Activated CD4-positive, CD25-positive, alpha-beta regulatory T cell (primary cell): ENCODE data around the gene RANBP1.

Experiments
- DNase-seq, 4 experiments: peaks; one replicate each; lab custom pipeline; 2025; lab: John Stamatoyannopoulos, UW

RANBP1 gene

DNA sequence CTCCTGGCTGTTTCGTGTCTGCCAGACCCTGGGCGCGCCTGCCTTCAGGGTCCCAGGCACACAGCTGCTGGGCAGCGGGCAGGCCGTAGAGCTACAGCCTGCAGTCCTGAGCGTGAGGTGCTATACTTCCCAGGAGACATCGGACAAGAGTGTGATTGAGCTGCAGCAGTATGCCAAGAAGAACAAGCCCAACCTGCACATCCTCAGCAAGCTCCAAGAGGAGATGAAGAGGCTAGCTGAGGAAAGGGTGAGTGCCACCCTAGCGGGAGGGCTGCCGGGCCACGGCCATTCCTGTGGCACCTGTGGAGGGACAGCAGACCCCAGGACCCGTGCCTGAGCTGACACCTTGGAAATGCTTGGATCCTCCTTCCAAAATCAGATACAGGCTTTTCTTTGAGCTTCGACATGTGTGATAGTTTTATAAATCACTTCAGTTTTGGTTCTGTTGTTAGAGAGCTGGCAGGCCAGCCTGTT is 7.1 kb upstream of the RANBP1 start:
- DNase-seq: no peak

DNA sequence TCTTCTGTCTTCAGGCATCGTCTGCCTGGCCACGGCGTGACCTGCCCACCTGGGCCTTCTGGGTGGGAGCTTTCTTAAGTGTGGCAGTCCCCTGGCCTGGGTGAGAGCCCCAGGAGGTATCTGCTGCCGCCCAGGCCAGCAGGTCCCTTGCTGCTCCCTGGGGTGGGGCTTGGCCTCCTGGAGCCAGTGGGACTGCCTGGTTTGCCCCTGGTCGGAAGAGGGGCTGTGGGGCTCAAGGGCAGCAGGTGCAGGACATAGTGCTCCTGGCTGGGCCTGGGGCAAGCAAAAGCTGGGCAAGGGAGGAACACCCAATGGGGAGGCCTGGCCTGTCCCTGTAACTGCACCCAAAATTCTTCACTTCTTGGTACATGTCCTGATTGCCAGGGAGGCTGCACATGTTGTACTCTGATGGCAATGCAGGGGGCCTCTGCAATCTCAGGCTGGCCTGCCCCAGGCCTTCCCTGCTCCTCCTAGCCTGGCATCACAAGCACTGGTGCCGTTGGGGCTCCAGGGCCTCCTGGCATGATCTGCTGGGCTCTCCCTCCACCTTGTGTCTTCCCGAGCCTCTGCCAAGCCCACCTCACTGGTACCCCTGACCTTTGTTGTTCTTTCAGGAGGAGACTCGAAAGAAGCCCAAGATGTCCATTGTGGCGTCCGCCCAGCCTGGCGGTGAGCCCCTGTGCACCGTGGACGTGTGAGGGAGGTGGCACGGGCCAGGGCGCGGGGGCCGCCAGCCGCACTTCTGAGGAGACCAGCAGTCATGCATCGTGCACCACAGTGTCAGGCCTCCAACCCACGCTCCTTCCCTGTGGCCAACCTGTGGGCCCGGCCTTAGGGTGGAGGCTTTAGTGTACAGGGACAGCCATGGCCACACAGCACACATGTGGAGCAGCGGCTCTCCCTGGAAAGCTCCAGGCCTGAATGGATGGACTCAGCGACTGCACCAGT is 6.2 kb upstream of the RANBP1 start:
- DNase-seq: no peak

DNA sequence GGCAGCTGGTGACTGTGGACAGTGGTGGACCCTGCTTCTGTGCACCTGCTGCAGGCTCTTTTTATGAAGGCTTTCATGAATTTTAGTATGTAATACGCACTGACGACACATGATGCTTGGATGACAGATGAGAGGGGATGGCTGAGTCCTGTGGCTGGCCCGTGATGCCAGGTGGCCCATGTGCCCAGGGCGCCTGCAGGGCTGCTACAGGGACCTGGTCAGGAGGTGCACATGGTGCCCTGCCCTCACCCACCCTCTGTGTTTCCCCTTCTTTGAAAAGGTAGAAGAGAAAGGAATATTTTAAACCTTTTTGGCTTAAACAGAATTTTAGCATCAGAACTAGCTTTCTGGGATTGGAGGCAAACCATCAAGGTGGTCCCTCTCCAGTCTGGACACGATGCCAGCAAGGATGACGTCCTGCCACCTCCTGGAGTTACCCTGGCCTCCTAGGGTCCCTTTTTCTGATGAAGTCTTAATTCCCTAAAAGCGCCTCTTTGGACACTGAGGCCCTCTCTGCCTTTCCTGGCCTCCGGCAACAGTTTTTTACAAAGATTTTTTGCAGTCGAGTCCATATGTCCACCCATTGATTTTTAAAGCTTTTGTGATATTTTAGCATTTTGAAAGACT is 5.4 kb upstream of the RANBP1 start:
- no peak for DNase-seq

DNA sequence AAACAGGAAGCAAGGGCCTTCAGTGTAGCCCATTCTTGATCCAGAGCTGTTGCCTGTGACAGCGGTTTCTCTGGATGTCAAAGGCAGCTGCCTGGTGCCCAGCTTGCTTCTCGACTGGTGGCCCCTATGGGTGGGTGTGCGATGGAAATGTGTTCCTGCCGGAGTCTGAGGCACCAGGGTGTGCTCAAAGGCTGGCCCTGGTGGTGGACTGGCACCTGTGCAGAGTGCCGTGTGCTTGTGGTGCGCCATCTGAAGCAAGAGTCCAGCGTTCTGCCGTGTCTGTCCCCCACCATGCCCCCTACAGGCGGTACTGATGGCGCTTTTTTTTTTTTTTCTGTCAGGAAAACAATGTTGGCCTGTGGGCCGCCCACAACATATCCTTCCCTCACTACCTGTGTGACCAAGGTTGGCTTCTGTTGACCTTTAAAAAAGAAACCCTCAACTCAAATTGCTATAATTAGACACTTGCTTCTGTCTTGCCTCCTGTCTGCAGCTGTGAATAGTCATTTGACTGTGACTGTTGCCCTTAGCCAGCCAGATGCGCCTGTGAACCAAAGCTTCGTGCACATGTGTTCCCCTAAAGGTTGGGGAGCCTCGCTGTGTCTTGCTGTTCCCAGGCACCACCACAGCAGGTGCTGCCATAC is 4.7 kb upstream of the RANBP1 start:
- peak in 1 of 4 experiments; percentile 25 for DNase-seq

DNA sequence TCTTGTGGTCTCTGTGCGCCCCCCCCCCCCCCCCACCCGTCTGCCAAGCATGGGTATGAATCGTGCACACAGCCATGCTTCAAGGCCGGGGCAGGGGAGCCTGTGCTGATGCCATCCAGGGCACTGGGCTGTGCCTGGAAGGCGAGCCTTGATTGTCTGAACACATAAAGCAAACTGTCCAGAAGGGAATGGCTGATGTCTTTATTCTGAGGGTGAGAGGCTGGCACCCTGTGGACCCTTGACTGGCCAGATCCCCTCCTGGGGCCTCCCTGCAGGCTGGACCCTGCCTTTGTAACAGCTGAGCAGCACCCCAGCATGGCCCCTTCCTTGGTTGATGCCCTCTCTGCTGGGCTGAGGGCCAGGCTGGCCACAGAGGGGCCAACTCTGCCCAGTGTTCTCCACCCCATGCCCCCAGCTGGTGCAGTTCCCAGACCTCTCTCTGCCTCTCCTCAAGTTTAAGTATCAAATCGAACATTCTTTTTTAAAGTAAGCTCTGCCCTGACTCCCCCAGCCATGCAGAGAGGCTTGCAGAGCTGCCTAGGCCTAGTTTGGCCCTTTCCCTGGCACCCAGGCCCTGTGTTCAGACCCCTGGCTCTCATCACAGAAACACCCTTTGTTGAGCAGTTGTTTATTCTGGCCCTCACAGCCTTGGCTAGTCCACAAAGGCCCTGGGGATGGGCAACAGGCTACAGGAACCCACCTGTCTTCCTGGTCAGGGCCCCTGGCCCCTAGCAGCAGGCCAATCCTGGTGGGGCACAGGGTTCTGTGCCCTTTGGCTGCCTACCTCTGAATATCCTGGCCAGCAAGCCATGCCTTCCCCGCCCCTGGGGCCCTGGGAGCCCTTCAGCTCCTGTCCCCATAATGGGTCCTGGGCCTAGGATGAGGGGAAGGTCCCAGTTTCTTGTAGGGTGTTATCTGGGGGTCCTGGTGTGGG is 3.9 kb upstream of the RANBP1 start:
- no peak for DNase-seq

DNA sequence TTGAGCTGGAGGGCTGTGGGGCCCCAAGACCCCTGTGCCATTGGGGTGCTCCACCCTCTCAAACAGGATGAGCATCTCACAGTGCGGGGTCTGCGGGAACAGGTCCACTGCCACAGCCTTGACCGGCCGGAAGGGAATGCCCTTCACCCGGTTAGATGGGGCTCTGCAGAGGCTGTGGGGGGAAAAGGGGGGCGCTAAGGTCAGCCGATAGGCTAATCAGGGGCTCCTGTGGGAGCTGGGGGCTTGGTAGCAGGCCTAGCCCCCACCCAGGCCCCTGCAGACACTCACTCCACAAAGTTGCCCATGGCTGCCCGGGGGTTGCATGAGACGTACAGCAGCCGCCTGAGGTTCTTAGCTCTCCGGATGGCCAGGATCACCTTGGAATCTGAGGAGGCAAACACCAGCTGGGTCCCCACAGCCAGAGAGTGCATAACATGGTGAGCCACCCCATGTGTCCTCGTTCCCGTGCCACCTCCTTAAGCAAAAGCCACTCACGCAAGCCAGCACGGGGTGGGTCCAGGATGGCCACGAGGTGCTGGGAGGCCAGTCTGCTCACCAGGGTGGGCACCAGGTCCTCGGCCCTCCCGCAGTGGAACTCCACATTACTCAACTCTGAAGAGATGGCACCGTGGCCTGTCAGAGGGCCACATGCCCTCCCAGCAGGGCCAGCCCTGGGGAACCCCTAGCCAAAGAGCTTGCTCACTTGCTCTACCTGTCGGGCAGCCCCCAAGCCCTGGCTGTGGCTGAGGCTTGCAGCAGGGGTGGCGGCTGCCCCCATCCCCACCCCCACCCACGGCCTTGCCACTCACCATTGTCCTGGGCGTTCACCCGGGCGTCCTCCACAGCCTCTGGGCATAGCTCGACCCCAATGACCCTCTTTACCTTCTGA is 3.0 kb upstream of the RANBP1 start:
- no peak for DNase-seq

DNA sequence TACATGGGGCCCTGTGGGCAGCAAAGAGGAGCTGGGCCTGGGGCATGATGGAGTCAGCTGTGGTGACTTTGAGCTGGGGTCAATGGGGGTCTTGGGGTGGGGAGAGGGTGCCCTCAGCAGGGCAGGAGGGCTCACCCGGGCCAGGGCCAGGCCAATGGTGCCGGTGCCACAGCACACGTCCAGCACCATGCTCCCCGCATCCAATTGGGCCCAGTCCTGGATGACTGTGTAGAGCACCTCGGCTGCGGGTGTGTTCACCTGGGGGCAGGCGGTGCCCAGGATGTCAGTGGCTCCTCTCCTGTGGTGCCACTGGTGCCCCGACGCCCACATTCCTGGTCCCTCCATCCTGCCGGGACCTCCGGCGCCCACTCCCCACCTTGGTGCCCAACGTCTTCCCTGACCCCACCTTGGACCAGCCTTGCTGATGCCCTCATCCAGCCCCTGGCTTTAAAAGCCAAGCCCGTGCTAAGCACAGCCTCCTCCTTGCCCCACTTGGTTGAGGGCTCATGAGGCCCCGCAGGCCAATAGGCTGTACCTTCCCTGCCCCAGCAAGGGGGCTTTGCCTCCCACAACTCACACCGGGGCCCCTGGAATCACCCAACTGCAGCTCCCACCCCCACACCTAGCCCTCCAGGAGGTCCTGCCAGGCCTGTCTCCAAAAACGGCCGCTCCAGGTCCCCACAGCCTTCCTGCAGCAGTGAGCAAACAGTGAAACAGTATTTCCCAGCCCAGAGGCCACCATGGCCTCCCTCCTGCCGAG is 2.2 kb upstream of the RANBP1 start:
- DNase-seq: no peak

DNA sequence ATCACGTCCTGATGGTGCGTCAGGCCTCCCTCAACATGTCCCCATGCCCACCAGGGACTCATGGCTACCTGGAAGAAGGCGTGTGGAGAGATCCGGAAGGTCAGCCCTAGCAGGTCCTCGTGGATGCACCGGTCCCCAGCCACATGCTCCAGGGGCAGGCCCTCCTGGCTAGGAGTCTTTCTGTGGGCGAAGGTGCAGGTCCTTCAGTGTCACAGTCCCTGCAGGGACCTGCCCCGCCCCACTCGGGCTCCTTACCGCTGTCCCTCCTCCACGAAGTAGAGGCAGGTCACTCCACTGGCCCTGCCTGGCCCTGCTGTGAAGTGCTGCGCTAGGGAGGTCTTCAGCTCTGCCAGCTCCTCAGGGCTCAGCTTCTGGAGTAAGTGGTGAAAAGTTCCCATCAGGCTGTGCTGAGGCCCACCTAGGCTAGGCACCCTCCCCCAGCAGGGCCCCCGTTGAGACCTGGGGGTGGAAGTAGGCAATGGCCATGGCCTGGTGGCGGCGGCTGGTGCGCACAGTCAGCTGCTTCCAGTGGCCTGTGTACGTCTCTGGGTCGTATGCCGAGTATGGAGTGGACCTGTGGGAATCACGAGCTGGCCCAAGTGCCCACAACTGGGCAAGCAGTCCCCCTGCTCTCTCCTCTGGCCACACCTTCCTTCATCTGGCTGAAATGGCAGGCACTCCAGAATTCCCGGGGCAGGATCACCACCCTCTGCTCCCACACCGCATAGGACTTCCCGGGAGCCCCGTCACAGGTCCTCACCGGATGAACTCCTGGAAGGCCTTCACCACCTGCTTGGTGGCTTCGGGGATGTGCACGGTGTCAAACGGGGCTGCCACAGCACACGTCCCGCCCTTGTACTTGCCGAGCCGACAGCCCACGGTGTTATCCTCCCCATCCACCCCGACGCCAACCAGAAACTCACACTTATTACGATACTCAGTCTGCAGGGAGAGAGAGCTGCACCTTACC is 1.1 kb upstream of the RANBP1 start:
- DNase-seq: no peak

DNA sequence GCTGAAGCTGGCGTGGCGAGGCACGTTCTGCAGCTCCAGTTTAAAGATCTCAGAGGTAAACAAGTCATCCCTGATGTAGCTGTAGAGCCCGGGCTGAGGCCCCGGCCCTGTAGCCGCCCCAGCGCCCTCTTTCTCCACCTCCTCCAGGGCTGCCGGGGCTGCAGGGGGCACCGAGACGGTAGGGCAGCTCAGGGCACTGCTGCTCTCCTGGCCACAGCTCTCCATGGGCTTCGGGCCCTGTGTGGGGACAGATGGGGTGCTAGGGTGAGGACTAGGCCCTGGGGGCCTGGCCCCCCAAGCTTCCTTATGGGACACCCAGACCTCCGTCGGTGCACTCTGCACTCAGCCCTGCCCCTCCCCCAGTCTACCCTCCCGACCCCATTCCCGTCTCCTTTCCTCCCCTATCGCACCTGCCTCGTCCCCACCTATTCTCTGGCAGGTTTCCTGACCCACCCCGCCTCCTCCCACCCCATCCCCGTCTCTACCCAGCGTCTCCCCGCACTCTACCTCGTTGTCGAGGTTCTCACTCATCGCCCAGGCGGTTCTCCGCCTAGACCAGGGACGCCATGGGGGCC is 559 bp downstream of the RANBP1 start:
- no peak for DNase-seq

DNA sequence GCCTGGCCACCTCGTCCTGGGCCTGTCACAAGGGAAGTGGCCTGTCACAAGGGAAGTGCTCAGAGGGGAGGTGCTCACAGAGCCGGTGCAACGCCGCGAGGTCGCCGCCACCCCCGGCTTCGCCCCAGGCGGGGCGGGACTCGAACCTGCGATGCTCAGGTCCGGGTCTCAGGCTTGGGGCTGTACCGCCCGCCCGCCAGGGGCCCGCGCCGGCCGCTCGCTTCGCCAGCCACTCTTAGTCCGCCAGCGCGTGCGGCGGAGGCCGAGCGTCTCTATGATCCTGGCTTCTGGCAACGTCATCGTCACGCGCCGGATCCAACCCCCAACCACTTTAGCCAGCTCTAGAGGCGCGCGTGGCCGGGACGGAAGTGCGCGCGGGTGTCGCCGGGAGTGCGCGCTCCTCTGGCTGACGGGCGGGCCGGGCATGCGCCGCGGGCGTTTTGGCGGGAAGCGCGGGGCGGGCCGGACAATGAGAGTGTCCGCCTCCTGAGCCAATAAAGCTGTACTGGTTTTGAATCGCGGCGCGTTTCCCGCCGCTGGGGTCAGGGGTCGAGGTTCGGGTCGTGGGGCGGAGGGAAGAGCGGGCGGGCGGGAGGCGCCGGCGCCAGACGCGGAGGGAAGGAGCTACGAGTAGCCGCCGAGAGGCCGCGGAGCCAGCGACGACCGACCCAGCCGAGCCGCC is 1.2 kb downstream of the RANBP1 start, which contains the start of gene TRMT2A:
TRMT2A (minus strand) TSS at position 276 of the 682 bp plus-strand sequence. CDS start 320 bp downstream, outside the sequence.
- DNase-seq: peak; percentile 93 to 97 (median 93)

DNA sequence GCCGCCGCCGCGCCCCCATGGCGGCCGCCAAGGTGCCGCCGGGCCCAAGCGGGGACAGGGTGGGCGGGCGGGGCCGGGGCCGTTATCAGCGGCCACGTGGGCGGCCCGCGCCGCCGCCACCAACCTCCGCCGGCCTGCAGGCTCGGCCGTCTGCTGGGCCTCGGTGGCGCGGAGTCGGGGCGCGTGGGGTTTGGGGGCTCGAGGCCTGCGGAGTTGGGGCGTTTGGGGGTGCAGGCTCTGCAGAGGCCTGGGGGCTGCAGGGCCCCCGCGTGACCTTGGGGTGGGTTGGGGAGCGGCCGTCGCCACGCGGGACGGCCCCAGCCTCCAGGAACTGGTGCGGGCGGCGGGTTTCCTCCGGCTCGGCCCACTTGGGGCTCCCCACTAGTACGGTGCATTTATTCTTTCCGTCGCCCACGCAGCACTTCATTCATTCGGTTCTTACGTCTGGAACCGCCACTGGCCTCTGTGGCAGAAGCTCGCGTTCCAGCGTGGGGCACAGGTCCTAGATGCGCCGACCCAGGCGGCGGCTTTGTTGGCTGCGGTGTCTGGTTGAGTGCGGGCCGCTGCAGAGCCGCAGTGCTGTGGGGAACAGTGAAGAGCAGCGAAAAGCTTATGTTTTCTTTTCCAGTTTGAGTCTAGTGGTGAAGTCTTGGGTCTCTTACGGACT is 1.9 kb downstream of the RANBP1 start:
- DNase-seq: peak in 3 of 4 experiments; percentile 29 to 43 (median 35)

DNA sequence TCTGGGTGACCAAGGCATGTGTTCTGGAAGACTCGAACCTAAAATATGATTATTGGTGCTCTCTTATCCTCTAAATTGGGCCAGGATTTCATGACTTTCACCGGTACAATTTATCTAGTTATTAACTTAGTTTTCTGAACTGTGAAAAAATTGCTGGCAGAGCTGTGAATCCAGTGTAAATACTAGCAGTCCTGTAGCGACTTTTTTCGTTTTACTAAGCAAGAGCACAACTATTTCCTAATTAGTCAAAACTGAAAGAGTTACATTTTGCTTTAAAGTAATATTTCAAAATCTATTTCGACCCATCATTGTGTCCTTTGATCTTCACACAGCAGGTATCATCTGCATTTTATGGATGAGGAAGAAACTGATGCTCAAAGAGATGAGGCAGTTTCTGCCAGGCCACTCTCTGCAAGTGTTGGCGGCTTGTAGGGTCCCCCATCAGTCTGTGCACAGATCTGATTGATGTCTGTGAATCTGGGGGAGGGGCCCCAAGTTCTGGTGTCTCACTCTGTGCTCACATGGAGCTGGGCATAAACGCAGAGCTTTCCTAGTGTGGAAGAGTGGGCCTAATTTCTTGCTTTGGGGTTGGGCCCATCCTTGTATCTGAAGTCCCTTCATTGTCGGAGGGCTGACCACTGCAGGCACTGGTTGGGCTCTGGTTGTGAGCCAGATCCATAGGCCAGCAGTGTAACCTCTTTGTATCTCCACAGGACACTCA is 2.6 kb downstream of the RANBP1 start:
- DNase-seq: no peak

DNA sequence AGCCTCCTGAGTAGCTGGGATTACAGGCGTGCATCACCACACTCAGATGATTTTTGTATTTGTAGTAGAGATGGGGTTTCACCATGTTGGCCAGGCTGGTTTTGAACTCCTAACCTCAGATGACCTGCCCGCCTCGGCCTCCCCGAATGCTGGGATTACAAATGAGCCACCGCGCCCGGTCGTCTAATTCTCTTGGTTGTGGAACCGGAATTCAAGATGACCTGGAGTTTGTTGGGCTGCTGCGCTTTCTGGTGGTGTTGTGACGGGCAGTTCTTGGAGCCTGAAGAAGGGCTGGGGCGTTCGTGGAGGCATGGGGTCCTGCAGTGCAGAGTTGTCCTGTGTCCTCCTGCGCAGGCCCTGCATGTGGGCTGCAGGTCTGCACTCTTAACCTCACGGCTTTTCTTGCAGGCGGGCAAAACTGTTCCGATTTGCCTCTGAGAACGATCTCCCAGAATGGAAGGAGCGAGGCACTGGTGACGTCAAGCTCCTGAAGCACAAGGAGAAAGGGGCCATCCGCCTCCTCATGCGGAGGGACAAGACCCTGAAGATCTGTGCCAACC is 6.0 kb downstream of the RANBP1 start:
- DNase-seq: no peak

DNA sequence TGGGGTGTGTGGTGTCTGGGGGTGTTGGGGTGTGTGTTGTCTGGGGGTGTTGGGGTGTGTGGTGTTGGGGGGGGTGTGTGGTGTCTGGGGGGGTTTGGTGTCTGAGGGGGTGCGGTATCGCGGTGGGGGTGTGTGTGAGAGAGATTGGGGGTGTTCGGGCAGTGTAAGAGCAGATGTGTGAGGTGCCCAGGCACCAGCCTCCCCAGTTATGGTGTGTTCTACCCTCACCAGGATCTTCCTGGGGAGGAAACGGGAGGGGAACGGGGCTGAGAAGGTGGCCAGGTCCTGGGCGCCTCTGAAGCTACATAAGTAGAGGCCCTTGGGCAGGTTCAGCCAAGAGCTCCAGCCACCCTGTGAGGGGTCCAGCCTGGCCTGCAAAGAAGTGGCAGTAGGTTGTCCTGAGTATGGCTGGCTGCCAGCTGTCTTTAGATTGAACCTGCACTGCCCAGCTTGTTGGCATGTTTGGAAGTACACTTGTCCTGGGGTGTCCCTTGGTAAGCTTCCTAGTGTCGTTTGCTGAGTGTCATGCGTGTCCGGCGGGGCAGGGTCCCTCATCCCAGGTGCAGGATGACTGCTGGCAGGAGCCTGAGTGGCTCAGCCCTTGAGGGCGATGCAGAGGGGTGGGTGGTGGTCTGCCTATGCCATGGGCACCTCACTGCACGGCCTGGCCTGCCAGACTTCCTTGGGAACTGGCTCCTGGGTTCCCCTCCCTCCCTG is 7.6 kb downstream of the RANBP1 start:
- DNase-seq: no peak

DNA sequence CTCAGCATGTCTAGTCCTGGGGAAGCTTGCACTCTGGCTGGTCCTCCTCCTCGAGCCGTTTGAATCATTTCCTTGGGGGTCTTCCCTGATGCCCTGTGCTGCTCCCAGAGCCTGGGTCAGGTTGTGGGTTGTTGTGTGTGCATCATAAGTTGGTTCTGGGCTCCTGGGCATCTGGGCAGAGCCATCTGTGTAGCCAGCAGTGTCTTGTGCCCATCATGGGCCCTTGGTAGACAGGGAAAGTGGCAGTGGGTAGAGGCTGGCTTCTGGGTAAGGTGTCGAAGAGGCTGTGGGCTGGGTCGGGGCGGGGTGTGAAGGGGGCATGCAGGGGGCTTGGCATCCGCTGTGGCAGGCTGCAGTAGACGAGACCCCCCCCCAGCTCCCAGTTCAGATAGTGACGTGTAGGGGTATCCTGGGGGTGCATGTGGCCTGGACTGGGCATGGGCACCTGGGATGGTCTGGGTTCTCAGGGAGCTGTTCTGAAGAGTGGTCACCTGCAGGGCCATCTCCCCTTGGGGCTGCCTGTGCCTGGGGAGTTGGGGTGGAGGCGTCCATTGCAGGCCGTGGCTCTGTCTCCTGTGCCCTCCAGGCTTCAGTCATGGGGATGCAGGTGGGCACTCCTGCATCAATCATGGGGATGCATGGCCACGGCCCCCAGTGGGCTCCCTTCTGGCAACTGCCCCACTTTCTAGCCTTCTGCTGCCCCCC is 8.3 kb downstream of the RANBP1 start:
- DNase-seq: no peak
